Neural cell (in vitro differentiated cells): ENCODE measurements around the gene FRG2B.

ENCODE experiments used
- CTCF ChIP-seq: fragments of 450-650 bp; IDR thresholded peaks from 2 replicates; pipeline ENCODE4 v1.5.1; 2014; ENCODE audit warnings: antibody characterized with exemption, mild to moderate bottlenecking, moderate library complexity; ENCODE audit not compliant: poor library complexity, severe bottlenecking
- EZH2 ChIP-seq: fragments of 200-600, 300-800 bp; shearing (Covaris generic), sonication (generic); IDR thresholded peaks from 2 replicates; pipeline ENCODE4 v1.6.1; 2014; ENCODE audit warnings: antibody characterized with exemption, low read length, borderline replicate concordance, mild to moderate bottlenecking; ENCODE audit not compliant: insufficient read depth, poor library complexity, severe bottlenecking
- MXI1 ChIP-seq: fragments of 450-650 bp; conservative IDR thresholded peaks from 2 replicates; pipeline ENCODE4 v1.6.1; 2014; ENCODE audit warnings: antibody characterized with exemption, mild to moderate bottlenecking; ENCODE audit not compliant: poor library complexity, severe bottlenecking
- POLR2AphosphoS5 ChIP-seq: IDR thresholded peaks from 2 replicates; pipeline ENCODE4 v1.6.1; 2012
- REST ChIP-seq: IDR thresholded peaks from 2 replicates; pipeline ENCODE4 v1.6.1; 2012; ENCODE audit warnings: borderline replicate concordance

- TF ChIP-seq REST (no peak), CTCF (no peak), EZH2 (no peak), POLR2AphosphoS5 (no peak), MXI1 (no peak)
Measured at GRCh38 chr10:133618851-133619250, 7.7 kb downstream of the FRG2B start.
